MM.1S (cell line): ENCODE measurements around the gene NR5A2.

Source experiments
- EZH2 ChIP-seq: fragments of 300-600 bp; sonication (generic); optimal IDR thresholded peaks from 2 replicates; pipeline ENCODE3; 2017; ENCODE audit warnings: low read depth, mild to moderate bottlenecking, antibody characterized with exemption, low read length, mixed read lengths
- EZH2phosphoT487 ChIP-seq: fragments of 300-600 bp; sonication (generic); IDR thresholded peaks from 2 replicates; pipeline ENCODE4 v1.6.1; 2018; ENCODE audit warnings: antibody characterized with exemption, low read length
- TF ChIP-seq, protein P1 (sequence below): fragments of 300-600 bp; sonication (generic); IDR thresholded peaks from 2 replicates; pipeline ENCODE4 v1.5.1; 2016; ENCODE audit warnings: antibody characterized with exemption, low read length, mixed read lengths

DNA sequence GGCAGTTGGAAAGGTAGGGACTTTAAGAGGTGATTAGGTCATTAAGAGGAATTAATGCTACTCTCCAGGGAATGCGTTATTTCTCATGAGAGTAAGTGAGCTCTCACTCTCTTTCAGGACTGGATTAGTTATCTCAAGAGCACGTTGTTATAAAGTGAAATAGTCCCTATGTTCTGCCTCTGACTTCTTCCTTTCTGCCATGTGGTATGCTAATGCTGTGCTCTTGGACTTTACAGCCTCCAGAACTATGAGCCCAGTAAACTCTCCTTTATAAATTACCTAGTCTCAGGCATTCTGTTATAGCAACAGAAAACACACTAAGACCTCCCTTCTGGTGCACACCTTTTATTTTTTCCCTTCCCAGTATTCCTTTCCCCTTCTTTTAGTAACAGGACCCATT lies 187.8 kb downstream of the NR5A2 start:
- TF ChIP-seq, protein P1, sequence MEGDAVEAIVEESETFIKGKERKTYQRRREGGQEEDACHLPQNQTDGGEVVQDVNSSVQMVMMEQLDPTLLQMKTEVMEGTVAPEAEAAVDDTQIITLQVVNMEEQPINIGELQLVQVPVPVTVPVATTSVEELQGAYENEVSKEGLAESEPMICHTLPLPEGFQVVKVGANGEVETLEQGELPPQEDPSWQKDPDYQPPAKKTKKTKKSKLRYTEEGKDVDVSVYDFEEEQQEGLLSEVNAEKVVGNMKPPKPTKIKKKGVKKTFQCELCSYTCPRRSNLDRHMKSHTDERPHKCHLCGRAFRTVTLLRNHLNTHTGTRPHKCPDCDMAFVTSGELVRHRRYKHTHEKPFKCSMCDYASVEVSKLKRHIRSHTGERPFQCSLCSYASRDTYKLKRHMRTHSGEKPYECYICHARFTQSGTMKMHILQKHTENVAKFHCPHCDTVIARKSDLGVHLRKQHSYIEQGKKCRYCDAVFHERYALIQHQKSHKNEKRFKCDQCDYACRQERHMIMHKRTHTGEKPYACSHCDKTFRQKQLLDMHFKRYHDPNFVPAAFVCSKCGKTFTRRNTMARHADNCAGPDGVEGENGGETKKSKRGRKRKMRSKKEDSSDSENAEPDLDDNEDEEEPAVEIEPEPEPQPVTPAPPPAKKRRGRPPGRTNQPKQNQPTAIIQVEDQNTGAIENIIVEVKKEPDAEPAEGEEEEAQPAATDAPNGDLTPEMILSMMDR = no peak
- TF ChIP-seq EZH2 = no peak
- TF ChIP-seq EZH2phosphoT487 = no peak
